Right forelimb (tissue), 1 donor: ENCODE data around the gene FICD.
"Not testable (repeated sequence)": the region's sequence is repeated elsewhere in the genome, so short reads cannot be mapped to it uniquely, and the experiment has no call there.

Source experiments
- DNase-seq: peaks from one replicate; pipeline ENCODE4 v3.0.0-alpha.2; 2018

FICD gene

DNA sequence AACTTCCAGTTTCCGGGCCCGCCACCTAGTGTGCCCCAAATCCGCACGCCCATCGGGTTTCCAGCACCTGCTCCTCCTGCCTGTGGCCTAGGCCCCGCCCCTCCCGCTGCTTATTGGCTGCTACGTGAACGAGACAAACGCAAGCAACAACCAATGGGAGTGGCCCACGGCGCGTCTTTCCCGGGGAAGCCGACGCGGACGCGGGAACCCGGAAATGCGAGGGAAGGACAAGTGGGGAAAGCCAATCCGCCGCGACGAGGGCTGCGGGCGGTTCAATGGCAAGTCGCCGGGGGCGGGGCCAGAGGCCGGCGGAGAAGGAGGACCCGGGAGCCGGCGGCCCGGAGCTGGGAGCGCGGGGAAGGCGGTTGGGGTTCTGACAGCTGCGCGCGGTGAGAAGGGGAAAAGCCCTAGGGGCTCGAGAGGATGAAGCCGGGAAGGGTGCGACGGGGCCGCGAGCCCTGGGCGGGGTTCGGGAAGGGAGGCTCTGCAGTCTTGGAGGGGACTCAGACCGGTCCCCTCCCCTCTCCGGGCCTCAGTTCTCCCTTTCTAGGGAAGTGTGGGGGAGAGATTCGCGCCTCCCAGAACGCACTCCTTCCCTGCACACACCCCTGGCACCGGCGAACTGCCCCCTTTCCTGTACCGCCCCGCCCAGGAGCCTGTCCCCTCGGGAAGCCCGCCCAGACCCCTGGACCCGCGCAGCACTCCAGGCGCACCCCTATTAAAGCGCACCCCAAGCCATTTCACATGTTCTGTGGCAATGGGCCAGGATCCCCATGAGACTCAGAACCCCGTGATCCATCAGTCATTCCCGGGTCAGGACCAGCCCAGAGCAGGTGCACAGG is at the start of gene FICD:
Gene FICD (plus strand): TSS at position 305 of the 842 bp plus-strand sequence. CDS start 1,696 bp downstream, outside the sequence.
- peak; percentile 99 for DNase-seq

DNA sequence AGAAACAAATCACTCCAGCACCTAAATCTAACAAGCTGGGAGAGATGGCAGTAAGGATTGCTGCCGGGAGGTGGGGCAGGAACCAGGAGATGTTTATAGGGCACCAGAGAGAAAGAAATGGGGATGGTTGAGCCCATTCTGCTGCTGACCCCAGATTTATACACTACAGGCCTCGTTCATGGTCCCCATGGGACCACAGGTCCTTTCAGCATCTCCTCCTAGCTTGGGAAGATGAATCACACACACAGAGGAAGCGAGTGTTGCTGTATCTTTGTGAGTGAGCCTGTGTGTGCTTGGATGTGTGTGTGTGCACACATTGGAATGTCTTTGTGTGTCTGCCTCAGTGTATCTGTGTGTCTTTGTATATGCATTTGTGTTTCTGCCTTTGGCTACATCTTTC is 49.7 kb upstream of the FICD start:
- no peak for DNase-seq

DNA sequence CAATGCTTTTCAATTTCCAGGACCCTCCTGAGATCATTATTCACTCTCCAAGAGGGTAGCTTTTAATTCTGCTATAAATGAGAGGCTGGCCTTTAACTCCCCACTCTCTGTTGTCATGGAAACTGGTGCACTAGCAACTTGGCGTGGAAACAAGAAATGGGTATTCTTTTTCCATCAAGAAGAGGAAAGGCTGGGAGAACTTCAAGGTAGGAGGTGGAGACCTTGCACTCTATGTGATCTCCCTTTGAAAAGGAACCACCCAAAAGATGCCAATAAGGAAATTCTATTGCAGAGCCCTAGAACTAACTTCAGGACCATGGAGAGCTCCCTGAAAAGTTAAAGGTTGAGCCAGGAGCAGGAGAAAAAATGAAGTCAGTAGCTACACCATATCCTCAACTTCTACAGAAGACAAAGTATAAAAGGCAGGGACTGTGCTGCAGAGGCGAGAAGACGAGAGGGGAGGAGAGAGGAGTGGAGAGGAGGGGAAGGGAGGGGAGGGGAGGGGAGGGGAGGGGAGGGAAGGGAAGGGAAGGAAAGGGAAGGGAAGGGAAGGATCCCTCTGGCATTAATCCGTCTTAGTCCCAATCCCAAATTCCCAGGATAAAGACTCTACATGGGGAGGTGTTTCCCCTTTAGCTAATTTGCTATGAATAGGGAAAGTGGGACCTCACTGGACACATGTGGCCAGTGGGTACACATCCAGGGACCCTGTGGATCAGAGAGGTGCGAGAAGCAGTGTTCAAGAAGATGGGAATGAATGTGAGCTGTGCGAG is 46.7 kb upstream of the FICD start:
- DNase-seq, result no peak

DNA sequence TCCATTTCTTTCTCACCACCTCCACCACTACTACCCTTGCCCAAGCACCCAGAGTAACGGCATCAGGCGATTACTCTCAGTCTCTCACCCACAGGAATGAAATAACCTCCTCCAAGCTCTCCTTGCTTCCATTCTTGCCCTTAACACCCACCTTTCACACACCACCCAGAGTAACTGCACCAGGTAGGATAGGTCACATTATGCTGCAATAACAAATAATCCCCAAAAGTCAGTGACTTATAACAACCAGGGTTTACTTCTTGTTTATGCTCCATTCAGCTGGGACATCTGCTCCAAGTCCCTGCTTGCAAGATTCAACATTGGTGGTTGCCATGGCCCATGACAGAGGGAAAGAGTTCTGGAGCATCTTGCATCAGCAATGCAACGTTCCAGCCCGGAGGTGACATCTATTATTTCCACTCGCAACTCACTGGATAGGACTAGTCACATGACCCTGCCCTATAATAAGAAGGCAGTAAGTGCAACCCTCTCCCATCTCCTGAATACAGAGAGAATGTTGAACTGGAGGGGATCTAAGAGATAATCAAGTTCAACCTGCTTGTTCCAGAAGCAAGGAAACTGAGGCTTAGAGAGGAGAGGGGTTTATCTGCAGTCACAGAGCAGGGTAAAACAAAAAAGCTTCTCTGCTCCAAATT is 41.5 kb upstream of the FICD start:
- no peak for DNase-seq

DNA sequence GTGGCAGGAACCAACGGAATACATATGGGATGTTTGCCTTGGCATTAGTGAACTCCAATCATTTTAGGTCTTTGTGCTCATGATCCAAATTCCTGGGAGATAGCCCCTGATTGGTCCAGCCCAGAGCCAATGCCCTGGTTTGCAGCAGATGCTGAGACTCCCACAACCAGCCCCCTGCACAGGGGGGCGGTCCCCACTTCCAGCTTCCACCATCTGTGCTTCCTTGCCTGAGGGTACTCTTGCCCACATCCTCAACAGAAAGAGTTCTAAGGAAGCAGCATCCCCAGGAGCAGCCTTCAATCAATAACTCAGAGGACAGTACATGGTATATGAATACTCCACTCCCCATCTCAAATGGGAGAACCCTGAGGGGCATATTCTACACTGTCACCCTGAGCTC is 39.7 kb upstream of the FICD start:
- DNase-seq, result no peak

DNA sequence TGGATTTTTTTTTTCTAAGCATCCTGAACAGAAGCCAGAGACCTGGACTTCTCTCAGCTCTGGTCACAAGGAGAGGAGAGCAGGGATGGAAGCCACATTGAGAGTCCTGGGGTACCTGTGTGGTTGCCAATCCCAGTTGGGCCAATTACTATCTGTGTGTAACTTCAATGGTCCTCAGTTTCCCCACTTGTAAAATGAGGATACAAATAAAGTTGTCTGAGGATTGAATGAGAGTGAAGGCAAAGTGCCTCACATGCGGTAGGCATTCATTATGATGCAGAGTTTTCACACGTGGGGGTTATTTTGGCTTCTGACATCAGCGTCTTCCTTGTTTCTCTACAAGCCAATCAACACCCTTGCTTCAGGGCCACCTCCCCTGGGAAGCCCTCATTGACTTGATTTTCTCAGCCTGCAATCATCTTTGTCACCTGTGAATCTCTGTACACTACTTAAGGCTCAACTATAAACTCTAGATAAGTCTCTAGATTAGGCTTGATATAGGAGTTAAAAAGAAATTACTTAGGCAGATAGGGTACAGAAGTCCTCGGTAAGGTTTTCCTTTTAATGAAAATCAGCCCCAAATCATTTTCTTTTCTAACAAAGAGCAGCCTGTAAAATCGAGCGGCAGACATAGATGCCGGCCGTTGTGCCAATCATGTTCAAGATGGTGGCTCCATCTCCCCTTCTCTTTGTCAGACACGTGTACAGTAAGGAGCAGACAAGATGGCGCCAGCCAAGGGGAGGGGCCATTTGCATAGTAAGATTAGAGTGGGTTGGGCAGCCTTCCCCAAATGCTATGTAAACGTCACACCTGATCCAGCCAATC is 37.8 kb upstream of the FICD start:
- DNase-seq, result no peak

DNA sequence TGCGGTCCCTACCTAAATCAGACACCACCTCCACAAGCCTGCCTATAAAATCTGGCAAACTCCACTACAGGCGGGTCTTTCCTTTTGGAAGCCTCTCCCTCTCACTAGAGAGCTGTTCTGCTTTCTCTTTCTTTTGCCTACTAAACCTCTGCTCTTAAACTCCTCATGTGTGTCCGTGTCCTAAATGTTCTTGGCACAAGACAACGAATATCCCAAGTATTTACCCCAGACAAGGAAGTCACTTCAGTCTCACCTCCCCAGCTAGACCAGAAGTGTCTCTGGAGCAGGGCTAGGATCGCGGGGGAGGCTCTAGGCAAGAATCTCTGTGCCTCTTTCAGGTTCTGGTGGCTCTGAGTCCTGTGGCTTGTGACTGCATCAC is 37.2 kb upstream of the FICD start:
- no peak for DNase-seq

DNA sequence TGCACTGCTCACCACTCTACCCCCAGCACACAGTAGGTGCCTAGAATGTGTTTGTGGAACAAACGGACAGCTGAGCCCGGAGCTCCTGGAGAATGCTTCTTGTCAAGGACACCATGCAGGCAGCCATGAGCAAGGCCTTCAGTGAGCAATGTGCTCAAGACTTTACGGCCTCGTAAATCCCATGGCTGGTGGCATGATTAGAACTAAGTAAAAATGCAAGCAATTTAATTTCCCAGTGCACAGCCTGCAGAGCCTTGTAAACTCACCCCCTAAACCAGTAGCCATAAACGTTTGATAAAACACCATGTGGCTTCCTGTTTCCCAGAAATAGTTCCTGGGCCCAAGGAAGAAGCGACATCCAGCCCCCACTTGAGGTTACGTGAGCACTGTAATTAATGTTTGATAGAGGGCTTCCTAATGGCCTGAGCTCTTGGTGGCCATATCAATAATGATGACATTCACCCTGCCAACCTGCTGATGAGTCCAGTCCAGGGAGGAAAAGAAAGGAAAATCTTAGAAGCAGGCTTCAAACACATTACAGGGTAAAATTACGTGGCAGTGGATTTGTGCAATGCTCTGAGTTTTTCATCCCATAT is 36.4 kb upstream of the FICD start:
- DNase-seq, result no peak

DNA sequence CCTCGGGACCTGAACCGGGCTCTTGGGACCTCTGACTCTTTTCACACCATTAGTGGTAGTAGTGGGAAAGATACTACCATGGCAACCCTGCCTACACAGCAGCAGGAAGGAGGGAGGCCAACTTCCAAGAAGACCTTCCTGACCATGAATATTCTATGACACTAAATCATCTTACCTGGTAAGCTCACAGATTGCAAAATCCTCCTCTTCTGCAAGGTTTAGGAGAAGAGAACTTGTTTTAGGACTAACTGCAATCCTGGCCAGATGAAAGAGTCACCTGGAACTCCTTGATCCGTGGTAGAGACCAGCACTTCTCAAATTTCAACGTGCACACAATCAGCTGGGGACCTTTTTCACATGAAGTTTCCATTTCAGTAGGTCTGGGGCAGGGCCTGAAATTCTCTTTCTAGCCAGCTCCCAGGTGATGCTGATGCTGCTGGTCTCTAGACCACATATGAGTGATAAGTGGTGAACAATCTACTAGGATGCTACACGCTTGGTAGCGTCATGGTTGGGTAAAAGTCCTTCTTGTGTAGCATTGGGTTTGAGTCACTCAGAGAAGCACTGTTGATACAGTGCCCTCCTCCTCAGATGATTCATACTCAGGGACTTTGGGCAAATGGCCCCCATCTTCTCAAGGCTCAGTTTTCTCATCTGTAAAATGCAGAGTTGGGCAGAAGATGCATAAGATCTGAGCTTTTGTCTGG is 35.6 kb upstream of the FICD start:
- DNase-seq, result no peak

DNA sequence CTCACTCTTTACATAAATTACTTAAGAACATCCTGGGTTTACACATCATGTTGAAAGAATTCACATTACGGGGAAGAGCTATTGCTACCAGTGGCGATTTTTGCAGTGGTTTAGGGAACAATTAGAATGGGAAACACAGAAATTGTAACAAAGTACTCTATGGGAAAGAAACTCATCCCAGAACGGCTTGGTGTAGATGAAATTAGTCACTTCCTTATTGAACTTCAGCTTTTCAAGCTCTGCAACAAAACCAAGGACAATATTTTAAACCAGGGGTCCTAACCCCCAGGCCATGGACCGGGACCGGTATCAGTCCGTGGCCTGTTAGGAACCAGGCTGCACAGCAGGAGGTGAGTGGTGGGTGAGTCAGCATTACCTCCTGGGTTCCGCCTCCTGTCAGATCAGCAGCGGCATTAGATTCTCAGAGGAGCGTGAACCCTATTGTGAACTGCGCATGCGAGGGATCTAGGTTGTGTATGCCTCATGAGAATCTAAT is 32.3 kb upstream of the FICD start:
- DNase-seq, result no peak

DNA sequence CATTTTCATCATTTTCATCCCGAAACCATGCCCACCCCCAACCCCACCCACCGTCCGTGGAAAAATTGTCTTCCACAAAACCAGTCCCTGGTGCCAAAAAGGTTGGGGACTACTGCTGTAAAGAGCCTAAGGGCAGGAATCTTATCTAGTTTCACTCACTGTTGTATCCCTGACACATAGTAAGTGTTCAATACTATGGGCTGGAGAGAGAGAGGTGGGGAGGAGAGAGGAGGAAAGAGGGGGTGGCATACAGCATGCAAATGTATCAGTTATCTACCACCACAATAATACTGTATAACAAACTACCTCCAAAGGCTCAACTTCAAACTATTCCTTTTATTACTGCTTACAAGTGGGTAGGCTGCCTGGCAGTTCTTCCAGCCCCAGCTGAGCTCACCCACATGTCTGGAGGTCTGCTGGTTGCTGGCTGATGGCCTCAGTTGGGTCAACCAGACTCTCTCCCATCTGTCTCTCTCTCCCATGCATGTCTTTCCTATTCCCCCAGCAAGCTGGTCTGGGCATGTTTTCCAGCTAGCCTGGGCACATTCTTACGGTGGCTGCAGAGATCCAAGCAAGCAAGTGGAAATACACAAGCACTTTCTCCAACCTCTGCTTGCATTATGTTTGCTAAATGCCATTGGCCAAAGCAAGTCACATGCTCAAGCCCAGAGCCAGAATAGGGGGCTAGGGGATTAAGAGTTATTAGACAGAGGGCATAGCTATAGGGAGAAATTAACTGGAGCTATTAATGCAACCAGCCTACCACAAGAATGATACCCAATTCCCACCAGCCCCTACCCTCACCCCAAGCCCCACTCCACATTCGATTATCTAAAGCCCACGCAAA is 31.6 kb upstream of the FICD start:
- no peak for DNase-seq

DNA sequence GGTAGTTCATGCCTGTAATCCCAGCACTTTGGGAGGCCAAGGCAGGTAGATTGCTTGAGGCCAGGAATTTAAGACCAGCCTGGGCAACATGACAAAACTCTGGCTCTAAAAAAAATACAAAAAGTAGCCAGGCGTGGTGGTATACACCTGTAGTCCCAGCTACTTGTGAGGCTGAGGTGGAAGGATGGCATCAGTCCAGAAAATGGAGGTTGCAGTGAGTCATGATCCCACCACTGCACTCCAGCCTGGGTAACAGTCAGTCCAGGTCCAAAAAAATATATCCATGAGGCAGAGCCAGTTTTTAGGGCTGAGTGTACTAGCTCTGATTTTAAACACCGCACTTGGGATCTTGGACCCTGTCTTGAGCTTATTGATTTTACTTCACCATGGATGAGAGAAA is 30.6 kb upstream of the FICD start:
- DNase-seq, result no peak

DNA sequence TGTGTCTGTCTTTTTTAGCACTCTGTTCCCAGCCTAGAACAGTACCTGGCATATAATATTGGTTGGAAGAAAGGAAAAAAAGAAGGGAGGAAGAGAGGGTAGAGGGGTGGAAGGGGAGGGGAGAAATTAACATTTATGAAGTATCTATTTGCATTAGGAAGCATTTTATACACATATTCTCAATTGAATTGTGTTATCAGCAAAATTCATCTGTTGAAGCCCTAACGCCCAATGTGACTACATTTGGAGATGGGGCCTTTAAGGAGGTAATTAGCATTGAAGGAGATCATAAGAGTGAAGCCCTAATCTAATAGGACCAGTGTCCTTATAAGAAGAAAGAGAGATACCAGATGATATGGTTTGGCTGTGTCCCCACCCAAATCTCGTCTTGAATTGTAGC is 30.2 kb upstream of the FICD start:
- no peak for DNase-seq

DNA sequence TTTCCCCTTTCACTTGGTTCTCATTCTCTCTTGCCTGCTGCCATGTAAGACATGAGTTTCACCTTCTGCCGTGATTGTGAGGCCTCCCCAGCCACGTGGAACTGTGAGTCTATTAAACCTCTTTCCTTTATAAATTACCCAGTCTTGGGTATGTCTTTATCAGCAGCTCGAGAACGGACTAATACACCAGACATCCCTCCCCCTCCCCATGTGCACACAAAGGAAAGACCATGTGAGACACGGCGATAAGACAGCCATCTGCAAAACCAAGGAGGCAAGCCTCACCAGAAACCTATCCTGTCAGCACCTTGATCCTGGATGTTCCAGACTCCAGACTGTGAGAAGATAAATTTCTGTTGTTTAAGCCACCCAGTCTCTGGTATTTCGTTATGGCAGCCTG is 29.7 kb upstream of the FICD start:
- not testable (repeated sequence) for DNase-seq

DNA sequence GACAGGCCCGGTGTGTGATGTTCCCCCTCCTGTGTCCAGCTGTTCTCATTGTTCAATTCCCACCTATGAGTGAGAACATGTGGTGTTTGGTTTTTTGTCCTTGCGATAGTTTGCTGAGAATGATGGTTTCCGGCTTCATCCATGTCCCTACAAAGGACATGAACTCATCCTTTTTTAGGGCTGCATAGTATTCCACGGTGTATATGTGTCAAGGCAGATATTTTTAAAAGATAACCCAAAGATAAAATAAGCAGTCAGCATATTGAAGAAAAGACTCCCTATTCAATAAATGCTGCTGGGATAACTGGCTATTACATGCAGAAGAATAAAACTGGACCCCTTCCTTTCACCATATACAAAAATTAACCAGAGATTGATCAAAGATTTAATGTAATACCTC is 28.0 kb upstream of the FICD start:
- not testable (repeated sequence) for DNase-seq

DNA sequence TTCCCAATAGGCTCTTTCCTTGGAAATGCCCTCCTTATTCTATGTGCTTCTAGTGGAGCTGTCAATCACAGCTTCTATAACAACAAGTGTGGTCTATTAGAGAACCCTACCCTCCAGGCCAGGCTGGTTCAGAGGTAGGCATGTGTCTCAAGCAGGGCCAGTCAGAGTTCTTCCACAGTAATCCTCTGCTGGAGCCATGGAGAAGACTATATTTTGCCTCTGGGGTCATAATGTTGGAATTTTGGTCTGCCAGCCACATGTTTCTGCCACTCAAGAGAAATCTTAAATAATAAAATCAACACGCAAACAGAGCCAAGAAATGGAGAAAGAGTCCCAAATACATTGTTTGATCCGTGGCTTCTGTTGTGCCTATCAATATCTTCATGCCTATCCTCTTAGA is 23.8 kb upstream of the FICD start:
- no peak for DNase-seq

DNA sequence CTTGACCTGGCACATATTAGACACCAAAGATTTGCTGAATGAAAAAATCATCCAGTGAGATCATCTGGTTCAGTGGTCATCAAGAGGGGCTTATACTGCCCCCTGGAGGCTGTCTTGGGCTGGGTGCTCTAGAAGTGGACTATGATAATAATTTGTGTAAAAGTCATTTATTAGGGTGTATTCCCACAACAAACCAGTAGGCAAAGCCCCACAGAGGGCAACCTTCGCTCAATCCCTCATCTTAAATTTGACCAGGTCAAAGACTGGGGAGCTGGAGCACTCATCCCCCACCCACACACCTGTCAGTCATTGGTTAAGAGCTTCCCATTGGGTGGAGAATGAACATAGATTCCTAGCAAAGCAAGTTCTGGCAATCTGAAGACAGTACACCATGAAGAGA is 20.0 kb upstream of the FICD start:
- no peak for DNase-seq

DNA sequence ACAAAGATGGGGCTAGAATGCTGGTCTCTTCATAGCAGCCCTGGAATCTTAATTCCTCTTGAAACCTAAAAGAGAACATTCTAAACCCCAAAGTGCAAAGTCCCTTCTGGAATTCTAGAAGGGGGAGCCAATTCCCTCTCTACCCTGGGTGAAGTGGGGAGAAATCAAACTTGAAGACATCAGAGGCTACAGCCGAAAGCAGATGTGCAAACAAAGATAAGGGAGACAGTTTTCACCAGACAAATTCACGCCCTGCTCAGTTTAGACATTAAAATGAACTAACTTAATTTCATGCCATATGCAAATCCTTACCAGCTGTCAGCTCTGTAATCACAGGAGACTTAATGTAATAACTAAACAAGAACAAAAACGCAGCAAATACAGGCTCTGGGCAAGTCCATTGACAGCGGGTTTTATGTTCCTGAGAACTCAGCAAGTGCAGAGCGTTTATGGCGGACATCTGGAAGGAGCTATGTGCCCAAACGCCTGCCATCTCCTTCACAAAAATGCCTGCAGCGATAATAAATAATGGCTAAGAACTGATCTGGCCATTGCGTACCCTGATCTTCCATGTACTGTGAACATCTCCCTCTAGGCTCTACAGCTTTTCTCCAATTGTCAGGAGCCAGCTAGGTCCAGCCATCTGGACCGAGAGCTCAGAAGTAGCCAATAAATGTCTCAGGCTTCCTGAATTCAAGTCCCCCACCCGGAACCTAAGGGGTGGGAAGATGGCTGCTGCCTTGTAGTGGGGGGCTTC is 19.1 kb upstream of the FICD start:
- DNase-seq, result no peak

DNA sequence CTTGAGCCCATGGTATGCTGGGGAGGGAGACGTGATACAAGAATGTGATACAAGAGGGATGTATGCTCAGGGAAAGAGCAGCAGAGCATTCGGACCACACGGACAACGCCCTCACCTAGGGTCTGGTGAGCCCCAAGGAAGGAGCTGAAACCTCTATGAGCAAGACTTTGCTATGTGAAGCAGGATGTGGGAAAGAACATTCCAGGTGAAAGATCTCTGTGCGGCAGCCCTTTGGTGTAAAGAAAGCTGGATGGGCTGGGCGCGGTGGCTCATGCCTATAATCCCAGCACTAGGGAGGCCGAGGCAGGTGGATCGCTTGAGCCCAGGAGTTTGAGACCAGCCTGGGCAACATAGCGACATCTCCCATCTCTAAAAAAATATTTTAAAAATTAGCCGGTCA is 16.9 kb upstream of the FICD start:
- no peak for DNase-seq

DNA sequence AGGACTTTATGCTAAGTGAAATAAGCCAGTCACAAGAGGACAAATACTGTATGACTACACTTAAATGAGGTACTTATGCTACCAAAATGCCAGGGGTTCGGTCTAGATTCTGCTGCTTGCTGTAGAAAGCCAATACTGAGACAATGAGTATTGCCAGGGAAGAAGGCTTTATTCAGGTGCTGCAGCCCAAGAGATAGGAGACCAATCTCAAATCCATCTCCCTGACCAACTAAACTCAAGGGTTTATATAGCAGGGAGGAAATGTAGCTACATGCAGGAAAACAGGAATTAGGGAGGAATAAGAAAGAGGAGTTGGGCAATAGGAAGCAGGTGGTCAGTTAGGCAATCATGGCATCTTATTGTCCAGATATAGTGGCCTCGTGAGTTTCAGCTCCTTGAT is 12.2 kb upstream of the FICD start:
- no peak for DNase-seq
